A673 (cell line): ENCODE results near the gene GPR151. TPM values are rescaled to one million over a fixed set of nuclear protein-coding genes. Genes with fewer than 3 reads are reported as not detected.

Experiments used
- BruUV-seq: library from RNA; stranded (reverse); fragments of 400-500 nt; replicated peaks from 2 replicates; lab custom pipeline; 2021; lab: Mats Ljungman, UMichigan
- CTCF ChIA-PET: fragments of 300-600 bp; sonication (Branson Sonifier 250); formaldehyde crosslinking; loops from one replicate; lab custom pipeline; 2022; ENCODE audit warnings: antibody characterized with exemption; lab: Charles Lee
- POLR2A ChIA-PET: fragments of 300-600 bp; sonication (Branson Sonifier 250); formaldehyde crosslinking; loops from one replicate; lab custom pipeline; 2022; ENCODE audit warnings: antibody characterized with exemption; ENCODE audit not compliant: low non-redundant PET; lab: Charles Lee
- DNase-seq: peaks from one replicate; pipeline ENCODE4 v3.0.0-alpha.2; 2015; ENCODE audit warnings: low spot score
- H3K27ac ChIP-seq: fragments of 200-600 bp; sonication (generic); 2 replicates; pipeline ENCODE4 v1.5.1; 2016; ENCODE audit warnings: mixed run types, low read depth, mild to moderate bottlenecking, mixed read lengths, antibody characterized with exemption, low read length; ENCODE audit not compliant: poor library complexity, severe bottlenecking
- H3K27me3 ChIP-seq: fragments of 200-600 bp; sonication (generic); replicated peaks from 2 replicates; pipeline ENCODE4 v1.6.1; 2017; ENCODE audit warnings: mixed run types, low read depth, mild to moderate bottlenecking, mixed read lengths, antibody characterized with exemption, low read length; ENCODE audit not compliant: insufficient read depth, poor library complexity
- H3K36me3 ChIP-seq: fragments of 200-600 bp; sonication (generic); 2 replicates; pipeline ENCODE4 v1.6.1; 2016; ENCODE audit warnings: mixed run types, mild to moderate bottlenecking, mixed read lengths, antibody characterized with exemption, low read length; ENCODE audit not compliant: insufficient read depth, poor library complexity, severe bottlenecking
- H3K4me1 ChIP-seq: fragments of 200-600 bp; sonication (generic); 2 replicates; pipeline ENCODE4 v1.6.1; 2017; ENCODE audit warnings: mixed run types, mild to moderate bottlenecking, mixed read lengths, antibody characterized with exemption, low read length; ENCODE audit not compliant: insufficient read depth, poor library complexity, severe bottlenecking
- H3K4me3 ChIP-seq: fragments of 200-600 bp; sonication (generic); 2 replicates; pipeline ENCODE4 v1.5.1; 2016; ENCODE audit warnings: low read depth, mixed run types, mild to moderate bottlenecking, mixed read lengths, low read length; ENCODE audit not compliant: poor library complexity, severe bottlenecking
- H3K9me3 ChIP-seq: fragments of 200-600 bp; sonication (generic); 2 replicates; pipeline ENCODE4 v1.6.1; 2016; ENCODE audit warnings: mixed run types, low read depth, mild to moderate bottlenecking, mixed read lengths, antibody characterized with exemption, low read length; ENCODE audit not compliant: poor library complexity, severe bottlenecking
- CTCF ChIP-seq: fragments of 300-800, 200-600 bp; sonication (generic); conservative IDR thresholded peaks from 2 replicates; pipeline ENCODE4 v1.5.1; 2017; ENCODE audit warnings: low read depth, mild to moderate bottlenecking, antibody characterized with exemption, low read length, moderate library complexity, mixed read lengths
- EZH2 ChIP-seq: fragments of 200-600 bp; sonication (generic); IDR thresholded peaks from 2 replicates; pipeline ENCODE4 v1.6.1; 2017; ENCODE audit warnings: borderline replicate concordance, low read depth, mild to moderate bottlenecking, mixed read lengths, antibody characterized with exemption, low read length; ENCODE audit not compliant: poor library complexity, severe bottlenecking
- intact Hi-C: fragments of 100-400 bp; cut with micrococcal nuclease; formaldehyde crosslinking; loops from one replicate; pipeline ENCODE4 v1.10.0; 2022; ENCODE audit not compliant: unreplicated experiment
- total RNA-seq: library from RNA; stranded (reverse); gene quantifications from 2 replicates; pipeline ENCODE4 v1.2.3, GENCODE V29; 2021

The GPR151 gene
- total RNA-seq, 1 experiment from 2014 or later: not detected

DNA sequence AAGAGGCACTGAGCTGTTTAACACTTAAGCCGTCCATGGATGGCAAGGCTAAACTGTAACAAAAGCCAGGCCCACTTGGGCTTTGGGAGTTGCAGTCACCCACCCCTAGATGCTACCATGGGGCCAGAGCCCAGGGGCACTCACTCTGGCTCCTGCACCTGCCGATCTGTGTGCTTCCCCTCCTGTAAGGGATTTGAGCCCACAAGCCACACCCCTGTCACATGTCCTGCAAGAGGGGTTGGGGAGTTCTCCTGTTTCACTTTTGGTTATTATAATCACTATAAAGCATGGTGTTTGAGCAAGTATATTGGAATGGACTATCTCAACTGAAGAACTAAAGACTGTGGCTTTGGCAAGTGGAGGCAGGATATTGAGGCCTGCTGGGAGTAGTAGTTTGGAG is 14.0 kb upstream of the GPR151 start:
- no peaks in the 10 kb centered on the region for H3K36me3 ChIP-seq
- H3K4me3 ChIP-seq: no peak overlapping the region
- DNase-seq: no peak
- BruUV-seq: no TSS peak
- TF ChIP-seq EZH2 (no peak), CTCF (no peak)
- intact Hi-C loops: loop anchor here (10.0 kb wide), 1 partner anchor 225 kb away; no protein-coding TSS in a partner anchor
- CTCF ChIA-PET: no interaction called here
- H3K4me1 ChIP-seq: no peaks in the 10 kb centered on the region
- peaks cover 3% of the 10 kb centered on the region for H3K27me3 ChIP-seq
- H3K27ac ChIP-seq: no peak overlapping the region
- no peaks in the 10 kb centered on the region for H3K9me3 ChIP-seq
- POLR2A ChIA-PET: no interaction called here

DNA sequence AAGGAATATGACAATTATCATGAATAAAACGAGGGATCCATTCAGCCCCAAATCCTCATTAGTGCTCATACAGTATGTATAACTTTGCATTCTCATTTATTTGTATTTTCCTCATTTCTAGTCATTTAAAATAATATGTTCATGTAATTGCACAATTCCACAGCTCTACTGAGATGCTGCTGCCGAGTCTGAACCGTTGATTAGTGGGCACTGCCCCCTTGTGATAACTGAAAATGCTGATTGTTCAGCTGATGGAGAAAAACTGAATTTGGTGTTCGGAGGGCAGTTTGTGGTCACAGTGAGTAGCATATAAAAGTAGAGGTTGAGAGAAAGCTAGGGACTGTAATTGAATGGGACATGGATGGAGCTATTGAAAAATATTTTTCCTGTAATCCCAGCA is 12.2 kb upstream of the GPR151 start:
- DNase-seq: peak; percentile 27
- Histone ChIP-seq H3K36me3 (no peaks in the 10 kb centered on the region), H3K27ac (no peak overlapping the region), H3K4me3 (no peak overlapping the region), H3K9me3 (no peaks in the 10 kb centered on the region), H3K27me3 (peaks cover 3% of the 10 kb centered on the region), H3K4me1 (no peaks in the 10 kb centered on the region)
- POLR2A ChIA-PET: no interaction called here
- no TSS peak for BruUV-seq
- intact Hi-C loops: loop anchor here (10.0 kb wide), 1 partner anchor 223 kb away; no protein-coding TSS in a partner anchor
- CTCF ChIA-PET: interaction anchor here (0.7 kb wide), 1 partner anchor 7 kb away, joined by 3 read pairs; no protein-coding TSS in a partner anchor
- TF ChIP-seq CTCF: peak; percentile 55
- no peak for TF ChIP-seq EZH2

DNA sequence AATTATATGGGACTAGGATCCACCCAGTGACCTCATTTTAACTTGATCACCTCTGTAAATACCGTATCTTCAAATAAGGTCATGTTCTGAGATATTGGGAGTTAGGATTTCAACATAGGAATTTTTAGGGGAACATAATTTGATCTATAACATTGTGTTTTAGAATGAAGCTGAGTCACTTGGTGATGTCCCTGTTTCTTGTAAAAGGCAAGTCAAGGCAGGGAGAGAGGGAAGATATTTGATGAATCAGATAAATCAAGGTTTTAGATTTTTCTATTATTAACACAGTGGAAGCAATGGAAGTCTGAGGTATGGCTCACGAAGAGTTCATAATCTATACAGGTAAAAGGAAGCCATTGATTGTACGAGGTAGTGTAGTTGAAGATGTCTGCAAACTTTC is 11.8 kb upstream of the GPR151 start:
- Histone ChIP-seq H3K4me1 (no peaks in the 10 kb centered on the region), H3K4me3 (no peak overlapping the region), H3K27me3 (peaks cover 3% of the 10 kb centered on the region), H3K9me3 (no peaks in the 10 kb centered on the region), H3K36me3 (no peaks in the 10 kb centered on the region), H3K27ac (no peak overlapping the region)
- BruUV-seq: no TSS peak
- no peak for DNase-seq
- ChIA-PET POLR2A (no interaction called here), CTCF (no interaction called here)
- TF ChIP-seq CTCF: no peak
- intact Hi-C loops: loop anchor here (10.0 kb wide), 1 partner anchor 223 kb away; no protein-coding TSS in a partner anchor
